GM21528 (cell line): Measurements from ENCODE around the gene HIBCH.
"Not testable (repeated sequence)": the region's sequence is repeated elsewhere in the genome, so short reads cannot be mapped to it uniquely, and the experiment has no call there.

ENCODE experiments used
- ATAC-seq: cut with Tn5 transposase; IDR thresholded peaks from one replicate; pipeline ENCODE4 v1.9.1; 2021; ENCODE audit warnings: mild to moderate bottlenecking, moderate library complexity; ENCODE audit not compliant: unreplicated experiment, low FRiP score

HIBCH gene

DNA sequence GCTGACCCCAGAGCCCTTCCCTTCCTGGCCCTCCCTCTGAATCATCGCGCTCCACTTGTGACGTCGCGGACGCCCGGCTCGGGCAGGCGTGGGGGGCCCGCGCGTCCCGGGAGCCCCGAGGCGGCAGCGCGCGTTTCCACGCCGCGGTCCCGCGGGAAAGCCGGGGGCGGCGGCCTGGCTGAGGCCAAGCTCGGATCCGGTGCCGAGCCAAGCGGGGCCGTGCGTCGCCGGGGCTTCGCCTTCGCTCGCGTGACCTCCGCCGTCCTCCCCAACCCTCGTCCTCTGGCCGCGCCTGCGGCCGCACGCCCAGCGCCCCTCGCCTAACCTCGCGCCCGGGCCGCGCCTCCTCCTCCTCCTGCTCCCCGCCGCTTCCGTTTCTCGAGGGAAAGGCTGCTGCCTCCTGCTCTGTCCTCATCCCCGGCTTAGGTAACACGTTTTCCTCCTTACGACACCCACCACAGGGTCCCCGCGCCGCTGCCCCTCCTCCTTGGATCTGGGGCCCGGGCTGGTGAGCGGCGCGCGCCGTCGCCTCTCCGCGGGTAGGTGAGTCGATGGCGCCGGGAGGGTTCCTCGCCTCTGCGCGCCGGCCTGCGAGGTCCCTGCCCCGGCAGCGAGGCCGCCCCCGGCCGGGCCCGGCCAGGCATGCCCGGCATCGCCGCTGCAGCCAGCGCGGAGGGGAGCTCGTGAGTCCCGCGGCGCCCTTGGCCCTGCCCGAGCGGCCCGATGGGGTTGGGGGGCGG is 24.1 kb upstream of the HIBCH start, which contains the start of gene INPP1:
Gene INPP1, plus strand, starts transcription at position 54 of the 740 bp plus-strand sequence. CDS start 16,514 bp downstream, outside the sequence.
- peak; percentile 63 for ATAC-seq

DNA sequence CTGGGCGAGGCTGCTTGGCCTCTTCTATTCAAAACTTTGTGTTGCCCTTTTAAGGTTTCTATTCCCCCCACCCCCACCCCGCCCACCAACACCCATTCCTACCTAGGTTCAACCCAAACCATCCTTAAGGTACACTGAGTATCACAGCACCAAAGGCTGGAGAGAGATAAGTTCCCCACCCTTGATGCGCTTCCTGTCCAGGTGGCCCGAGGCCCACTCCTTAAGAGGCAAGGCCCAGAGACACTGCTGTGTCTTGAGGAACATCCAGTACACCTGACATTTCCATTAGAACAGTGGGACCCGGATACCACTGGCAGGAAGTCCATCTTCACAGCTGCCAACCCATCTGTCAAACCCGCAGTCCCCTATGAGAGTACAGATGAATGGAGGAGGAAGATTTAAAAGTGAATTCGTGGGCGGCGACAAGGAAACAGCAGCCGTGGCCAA is 23.5 kb upstream of the HIBCH start:
- peak; percentile 27 for ATAC-seq

- ATAC-seq, result no peak
Observed at GRCh38 chr2:190342611-190343010, 23.0 kb upstream of the HIBCH start.

DNA sequence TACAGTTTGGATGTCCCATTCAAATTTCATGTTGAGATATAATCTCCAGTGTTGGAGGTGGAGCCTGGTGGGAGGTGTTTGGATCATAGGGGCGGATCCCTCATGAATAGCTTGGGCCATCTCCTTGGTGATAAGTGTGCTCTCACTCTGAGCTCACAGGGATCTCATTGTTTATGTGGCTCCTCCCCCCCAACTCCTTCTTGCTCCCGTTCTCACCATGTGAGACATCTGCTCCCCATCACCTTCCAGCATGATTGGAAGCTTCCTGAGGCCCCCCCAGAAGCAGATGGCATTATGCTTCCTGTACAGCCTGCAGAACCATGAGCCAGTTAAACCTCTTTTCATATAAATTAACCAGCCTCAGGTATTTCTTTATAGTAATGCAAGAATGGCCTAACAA is 20.7 kb upstream of the HIBCH start:
- ATAC-seq, result no peak

DNA sequence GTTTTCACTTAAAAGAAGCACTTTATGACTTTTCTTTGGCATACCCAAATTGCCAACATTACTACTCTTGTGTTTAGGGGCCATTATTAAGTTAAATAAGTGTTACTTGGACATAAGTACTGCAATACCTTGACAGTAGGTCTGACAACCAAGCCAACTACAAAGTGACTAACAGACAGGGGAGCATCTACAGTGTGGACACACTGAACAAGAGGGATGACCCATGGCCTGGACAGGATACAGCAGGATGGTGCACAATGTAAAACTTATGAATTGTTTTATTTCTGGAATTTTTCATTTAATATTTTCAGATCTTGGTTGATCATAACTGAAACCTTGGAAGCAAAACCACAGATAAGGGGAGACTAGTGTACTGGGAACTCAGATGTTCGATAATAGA is 19.8 kb upstream of the HIBCH start:
- ATAC-seq, result no peak

GRCh38 chr2:190338453-190338852 is 18.8 kb upstream of the HIBCH start:
- no peak for ATAC-seq

- no peak for ATAC-seq
Observed at GRCh38 chr2:190336420-190336819, 16.8 kb upstream of the HIBCH start.

GRCh38 chr2:190335584-190335983 is 16.0 kb upstream of the HIBCH start:
- not testable (repeated sequence) for ATAC-seq

DNA sequence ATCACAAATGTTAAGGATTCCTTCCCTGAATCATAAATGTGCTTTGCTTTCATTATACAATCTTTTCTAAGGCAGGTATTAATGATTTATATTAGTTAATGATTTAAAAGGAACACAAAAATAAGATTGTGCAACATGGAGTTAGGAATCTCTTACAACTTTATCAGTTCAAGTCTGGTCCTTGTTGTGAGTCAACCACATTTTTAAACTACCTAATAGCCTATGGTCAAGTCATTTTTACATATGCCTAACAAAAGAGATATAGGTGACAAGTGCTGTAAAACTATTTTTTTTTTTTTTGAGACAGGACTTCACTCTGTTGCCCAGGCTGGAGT is 15.6 kb upstream of the HIBCH start:
- ATAC-seq, result no peak

GRCh38 chr2:190334479-190335224 is 15.0 kb upstream of the HIBCH start:
- ATAC-seq, result no peak

- no peak for ATAC-seq
Observed at GRCh38 chr2:190333928-190334327, 14.3 kb upstream of the HIBCH start.

DNA sequence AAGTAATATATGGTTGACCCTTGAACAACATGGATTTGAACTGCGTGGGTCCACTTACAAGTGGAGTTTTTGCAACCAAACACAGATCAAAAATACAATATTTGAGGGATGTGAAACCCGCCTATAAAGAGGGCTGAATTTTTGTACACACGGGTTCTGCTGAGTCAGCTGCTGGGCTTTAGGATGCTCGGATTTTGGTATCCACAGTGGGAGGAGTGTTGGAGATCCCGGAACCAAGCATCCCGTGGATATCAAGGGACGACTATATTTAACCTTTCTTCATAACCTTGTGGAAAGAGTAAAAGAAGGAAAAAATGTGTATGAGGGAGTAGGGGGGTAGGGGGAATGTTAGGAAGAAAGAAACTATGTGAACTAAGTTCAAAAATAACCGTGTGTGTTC is 13.8 kb upstream of the HIBCH start:
- no peak for ATAC-seq

DNA sequence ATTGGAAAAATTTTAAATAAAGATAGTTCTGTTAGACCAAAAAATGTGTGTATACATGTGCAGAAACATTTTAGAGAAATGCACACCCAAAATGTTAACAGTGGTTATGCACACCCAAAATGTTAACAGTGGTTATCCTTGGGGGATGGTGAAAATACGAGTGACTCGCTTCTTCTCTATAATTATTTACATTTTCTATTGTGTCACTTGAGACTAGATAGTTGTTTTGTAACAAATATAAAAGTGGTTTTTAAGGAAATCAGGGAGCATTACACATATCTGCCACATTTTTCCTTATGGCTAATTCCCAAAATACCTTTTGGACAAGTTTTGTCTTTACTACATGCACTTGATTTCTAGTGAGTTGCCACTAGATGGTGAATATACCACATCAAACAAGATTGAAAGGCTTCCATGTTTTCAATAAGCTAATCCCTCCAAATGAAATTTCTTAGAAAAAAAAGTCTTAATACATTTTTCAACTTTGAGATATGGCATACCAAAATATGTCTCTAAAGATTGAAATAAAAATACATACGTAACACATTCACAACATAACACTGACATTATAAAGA is 9.0 kb upstream of the HIBCH start:
- ATAC-seq, result no peak

DNA sequence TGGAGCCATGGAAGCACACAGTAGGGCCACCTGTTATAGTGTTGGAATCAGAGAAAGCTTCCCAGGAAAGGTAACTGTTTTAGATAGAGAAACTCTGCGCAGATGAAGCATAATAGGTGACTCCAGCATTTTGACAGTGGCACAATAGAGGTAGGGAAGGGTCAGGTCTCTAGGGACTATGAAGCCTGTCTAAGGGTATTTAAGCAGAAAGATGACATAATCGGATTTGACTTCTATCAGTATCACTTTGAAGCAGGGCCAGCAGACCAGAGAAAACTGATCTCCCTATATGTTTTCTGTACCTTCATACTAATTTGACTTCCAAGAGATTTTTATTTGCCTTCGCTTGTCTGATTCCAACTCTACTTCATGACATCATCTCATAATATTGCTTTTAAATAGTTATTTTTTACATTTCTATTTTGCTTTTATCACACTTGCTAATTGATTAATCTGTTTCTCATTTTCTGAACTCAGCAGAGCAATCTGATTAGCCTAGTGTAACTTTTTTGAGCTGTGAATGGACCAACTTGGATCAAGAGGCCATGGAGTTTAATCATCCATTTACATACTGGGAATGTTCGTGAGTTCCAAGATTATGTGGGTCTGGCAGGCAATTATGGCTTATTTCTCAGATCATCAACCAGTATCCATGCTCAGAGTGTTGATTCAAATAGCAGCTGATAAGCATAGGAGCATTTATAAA is 8.4 kb upstream of the HIBCH start:
- no peak for ATAC-seq

DNA sequence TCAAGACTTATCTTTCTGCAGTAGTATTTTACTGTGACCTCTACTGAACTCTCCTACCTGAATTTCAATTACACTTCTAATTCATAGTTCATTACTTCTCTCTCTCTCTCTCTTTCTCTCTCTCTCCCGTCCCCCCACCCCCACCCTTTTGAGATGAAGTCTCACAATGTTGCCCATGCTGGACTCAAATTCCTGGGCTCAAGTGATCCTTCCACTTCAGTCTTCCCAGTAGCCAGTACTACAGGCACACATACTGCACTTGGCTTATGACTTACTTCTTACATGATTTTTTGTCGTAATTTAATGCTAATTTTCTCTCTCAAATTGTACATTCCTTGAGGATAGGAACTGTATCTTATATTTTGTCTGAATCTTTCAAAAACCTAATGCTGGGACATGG is 6.0 kb upstream of the HIBCH start:
- ATAC-seq, result no peak

GRCh38 chr2:190323406-190323805 is 3.8 kb upstream of the HIBCH start:
- no peak for ATAC-seq

- no peak for ATAC-seq
Observed at GRCh38 chr2:190320696-190321095, 1.1 kb upstream of the HIBCH start.

DNA sequence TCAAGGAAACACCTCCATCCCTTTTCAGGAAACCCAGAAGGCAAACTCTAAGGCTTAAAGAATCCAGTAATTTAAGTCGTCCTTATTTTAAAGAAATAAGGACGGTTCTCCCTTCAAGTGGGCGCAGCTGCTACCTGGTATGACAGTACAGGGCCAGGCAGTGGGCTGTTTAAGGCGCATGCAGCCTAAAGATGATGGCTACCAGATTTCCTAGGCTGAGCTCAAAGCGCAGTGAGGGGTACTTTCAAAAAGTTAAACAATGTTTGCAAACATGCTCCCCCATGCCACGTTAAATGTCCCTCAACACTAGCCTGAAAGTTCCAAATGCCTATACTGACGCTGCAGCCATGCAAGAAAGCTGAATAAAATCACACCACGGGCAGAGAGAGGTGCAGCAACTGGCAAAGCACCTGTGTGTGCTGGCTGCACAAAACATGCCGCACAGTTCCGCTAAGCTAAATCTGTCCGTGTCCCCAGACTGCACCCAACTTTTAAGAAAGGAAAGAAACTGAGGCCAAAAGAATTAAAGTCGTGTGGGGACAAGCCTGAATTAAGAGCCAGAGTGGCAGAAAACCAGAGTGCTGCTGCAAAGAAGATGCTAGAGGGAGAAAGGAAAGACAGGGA is 583 bp downstream of the HIBCH start:
- peak; percentile 49 for ATAC-seq

GRCh38 chr2:190318514-190318913 is 1.1 kb downstream of the HIBCH start:
- no peak for ATAC-seq

- no peak for ATAC-seq
Observed at GRCh38 chr2:190315273-190315672, 4.4 kb downstream of the HIBCH start.

DNA sequence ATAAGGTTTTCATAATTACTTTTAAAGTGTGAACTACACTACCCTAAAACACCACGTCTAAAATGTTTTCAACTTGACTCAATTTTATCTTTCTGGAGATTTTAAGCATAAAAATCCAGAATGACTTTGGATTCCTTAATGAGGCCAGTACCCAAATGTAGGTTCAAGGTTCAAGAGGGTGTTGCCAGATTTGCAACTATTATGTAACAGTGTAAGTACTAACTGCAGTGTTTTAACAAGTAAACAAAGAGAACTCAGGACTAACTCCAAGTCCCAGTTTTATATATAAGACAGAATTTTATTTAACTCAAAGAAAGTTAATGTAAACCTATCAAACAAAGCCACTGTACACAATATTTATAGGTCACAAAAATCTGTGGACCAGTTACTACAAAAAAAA is 5.7 kb downstream of the HIBCH start:
- no peak for ATAC-seq
